Subcutaneous abdominal adipose tissue (tissue), 5 donors: ENCODE results near the gene RARG.

Source experiments
- H3K27ac ChIP-seq: one replicate; pipeline ENCODE4 v1.7.0; 2013; ENCODE audit warnings: low read depth, mild to moderate bottlenecking, inconsistent platforms, low read length, moderate library complexity
- H3K27me3 ChIP-seq, 5 donors: one replicate each; pipeline ENCODE4 v1.7.0; 2013; ENCODE audit warnings: low read length in 5 of 5, inconsistent platforms in 1 of 5; ENCODE audit not compliant: control insufficient read depth in 5 of 5, insufficient read depth in 4 of 5
- H3K36me3 ChIP-seq, 5 donors: one replicate each; pipeline ENCODE4 v1.7.0; 2013; ENCODE audit warnings: low read length in 5 of 5; ENCODE audit not compliant: control insufficient read depth in 5 of 5, insufficient read depth in 5 of 5
- H3K4me1 ChIP-seq, 5 donors: one replicate each; pipeline ENCODE4 v1.7.0; 2013; ENCODE audit warnings: low read length in 5 of 5, mild to moderate bottlenecking in 3 of 5, moderate library complexity in 1 of 5; ENCODE audit not compliant: control insufficient read depth in 5 of 5, insufficient read depth in 5 of 5
- H3K4me3 ChIP-seq, 5 donors: one replicate each; pipeline ENCODE4 v1.7.0; 2013; ENCODE audit warnings: low read length in 5 of 5, low read depth in 1 of 5
- H3K9ac ChIP-seq, 5 donors: one replicate each; pipeline ENCODE4 v1.7.0; 2013; ENCODE audit warnings: low read length in 5 of 5, mild to moderate bottlenecking in 4 of 5, moderate library complexity in 3 of 5
- H3K9me3 ChIP-seq, 5 donors: one replicate each; pipeline ENCODE4 v1.7.0; 2013; ENCODE audit warnings: low read length in 5 of 5; ENCODE audit not compliant: control insufficient read depth in 5 of 5
- donor health status: healthy.
- donor health status: healthy.
- donor health status: healthy.
- donor health status: healthy.
- donor health status: healthy.

RARG gene

DNA sequence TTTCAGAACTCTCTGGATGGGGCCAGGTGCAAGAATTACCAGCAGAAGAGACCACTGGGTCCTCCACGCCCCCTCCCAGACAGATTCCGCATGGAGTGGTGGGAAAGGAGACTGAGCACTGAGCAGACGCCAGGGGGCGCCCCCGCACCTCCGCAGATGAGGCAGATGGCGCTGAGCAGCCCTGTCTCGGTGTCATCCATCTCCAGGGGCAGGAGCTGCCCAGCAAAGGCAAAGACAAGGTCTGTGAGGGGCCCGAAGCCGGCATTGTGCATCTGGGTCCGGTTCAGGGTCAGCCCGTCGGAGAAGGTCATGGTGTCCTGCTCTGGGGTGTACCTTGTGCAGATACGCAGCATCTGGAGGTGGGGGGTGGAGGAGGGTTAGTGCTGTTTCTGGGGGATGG is 18.7 kb downstream of the RARG start:
- Histone ChIP-seq H3K36me3 (peaks cover 3 to 57% (median 53%) of the 10 kb centered on the region in 5 donors), H3K27me3 (no peaks in the 10 kb centered on the region), H3K4me3 (no peak overlapping the region), H3K4me1 (peaks cover 17 to 67% (median 62%) of the 10 kb centered on the region in 5 donors), H3K9ac (no peak overlapping the region), H3K9me3 (no peaks in the 10 kb centered on the region), H3K27ac (no peak overlapping the region)

DNA sequence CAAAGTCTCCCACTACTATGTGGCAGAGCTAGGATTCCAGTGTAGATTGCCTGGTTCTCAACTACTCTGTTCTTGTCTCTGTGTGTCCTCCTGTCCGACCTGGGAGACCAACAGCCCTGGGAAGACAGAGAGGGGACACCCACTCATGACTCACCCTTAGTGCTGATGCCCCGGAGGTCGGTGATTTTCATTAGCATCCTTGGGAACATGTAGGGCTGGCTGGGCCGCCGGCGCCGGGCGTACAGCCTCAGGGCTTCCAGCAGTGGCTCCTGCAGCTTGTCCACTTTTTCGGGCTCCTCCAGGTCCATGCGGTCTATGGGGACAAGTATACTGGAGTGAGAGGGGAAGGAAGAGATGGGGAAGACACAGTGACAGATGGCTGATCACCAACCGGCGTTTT is 19.1 kb downstream of the RARG start:
- H3K4me3 ChIP-seq, result no peak overlapping the region
- no peak overlapping the region for H3K9ac ChIP-seq

GRCh38 chr12:53211476-53212381 is 20.3 kb downstream of the RARG start:
- Histone ChIP-seq H3K36me3 (peaks cover 3 to 57% (median 53%) of the 10 kb centered on the region in 5 donors), H3K9ac (no peak overlapping the region), H3K27ac (no peak overlapping the region), H3K4me1 (peaks cover 14 to 58% (median 52%) of the 10 kb centered on the region in 5 donors), H3K27me3 (no peaks in the 10 kb centered on the region), H3K4me3 (no peak overlapping the region), H3K9me3 (no peaks in the 10 kb centered on the region)

More for the DNA sequence above, 19.1 kb downstream of the RARG start:
- peaks cover 3 to 57% (median 53%) of the 10 kb centered on the region in 5 donors for H3K36me3 ChIP-seq
- no peaks in the 10 kb centered on the region for H3K27me3 ChIP-seq
- no peak overlapping the region for H3K27ac ChIP-seq
- no peaks in the 10 kb centered on the region for H3K9me3 ChIP-seq
- peaks cover 16 to 65% (median 61%) of the 10 kb centered on the region in 5 donors for H3K4me1 ChIP-seq

- Histone ChIP-seq H3K36me3 (peaks cover 3 to 57% (median 53%) of the 10 kb centered on the region in 5 donors), H3K4me1 (peaks cover 7 to 58% (median 50%) of the 10 kb centered on the region in 5 donors), H3K27ac (no peak overlapping the region), H3K9me3 (no peaks in the 10 kb centered on the region), H3K9ac (no peak overlapping the region), H3K27me3 (no peaks in the 10 kb centered on the region), H3K4me3 (no peak overlapping the region)
These were observed 21.2 kb downstream of the RARG start for GRCh38 chr12:53210843-53211242.

GRCh38 chr12:53208877-53209463 is 23.0 kb downstream of the RARG start:
- H3K27me3 ChIP-seq, result no peaks in the 10 kb centered on the region
- H3K9ac ChIP-seq, result peak overlapping the region in 3 of 5 donors; percentile 14 to 59 (median 53)
- no peak overlapping the region for H3K27ac ChIP-seq
- peak overlapping the region in 4 of 5 donors; percentile 6 to 54 (median 32) for H3K4me3 ChIP-seq
- peaks cover 0 to 43% (median 36%) of the 10 kb centered on the region in 5 donors for H3K4me1 ChIP-seq
- H3K9me3 ChIP-seq, result no peaks in the 10 kb centered on the region
- peaks cover 3 to 38% (median 35%) of the 10 kb centered on the region in 5 donors for H3K36me3 ChIP-seq

DNA sequence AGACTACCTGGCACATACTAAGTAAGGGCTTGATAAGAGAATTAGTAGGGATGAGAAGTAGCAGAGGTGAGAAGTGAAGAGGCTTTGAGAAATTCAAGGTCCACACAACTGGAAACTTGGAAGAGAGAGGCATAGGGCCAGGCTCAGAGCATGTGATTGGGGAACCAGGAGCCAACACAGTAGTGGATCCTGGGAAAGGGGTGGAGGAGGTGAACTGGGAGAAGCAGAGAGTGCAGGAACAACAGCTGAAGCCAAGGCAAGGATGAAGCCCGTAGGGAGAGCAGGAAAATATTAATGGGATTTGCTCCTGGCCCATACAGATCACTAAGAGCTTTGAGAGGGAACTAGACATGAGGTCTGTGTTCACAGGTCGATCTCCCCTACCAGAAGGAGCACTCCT is 23.6 kb downstream of the RARG start:
- no peaks in the 10 kb centered on the region for H3K27me3 ChIP-seq
- H3K9me3 ChIP-seq, result no peaks in the 10 kb centered on the region
- H3K9ac ChIP-seq, result no peak overlapping the region
- H3K27ac ChIP-seq, result no peak overlapping the region
- peaks cover 0 to 37% (median 31%) of the 10 kb centered on the region in 5 donors for H3K4me1 ChIP-seq
- peak overlapping the region in 1 of 5 donors; percentile 54 for H3K4me3 ChIP-seq
- H3K36me3 ChIP-seq, result peaks cover 3 to 33% (median 31%) of the 10 kb centered on the region in 5 donors

DNA sequence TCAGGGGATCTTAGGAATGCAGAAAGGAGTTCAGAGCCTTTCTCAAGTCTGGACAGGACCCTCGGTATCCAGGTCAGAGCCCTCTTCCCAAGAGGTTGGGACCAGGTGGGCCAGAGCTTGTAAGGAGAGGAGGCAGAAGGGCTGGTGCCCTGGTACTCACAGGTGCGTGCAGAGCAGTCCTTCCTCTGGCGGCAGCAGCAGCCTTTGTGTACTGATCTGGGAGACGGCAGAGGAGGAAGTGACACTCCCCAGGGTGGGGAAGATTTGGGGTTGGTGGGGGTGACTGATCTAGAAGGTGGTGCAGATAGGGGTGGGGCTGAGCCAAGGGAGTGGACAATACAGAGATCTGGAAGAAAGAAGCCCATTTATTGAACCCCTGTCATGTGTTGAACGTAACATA is 25.0 kb downstream of the RARG start, which contains the start of gene ITGB7:
TSS of gene ITGB7 (minus strand) at position 210 of the 400 bp plus-strand sequence. CDS start 6,808 bp downstream, outside the sequence.
- no peaks in the 10 kb centered on the region for H3K9me3 ChIP-seq
- no peaks in the 10 kb centered on the region for H3K27me3 ChIP-seq
- peak within 1 kb of the TSS in 1 of 5 donors; percentile 32 for H3K9ac ChIP-seq
- peak within 1 kb of the TSS in 1 of 5 donors; percentile 19 for H3K4me3 ChIP-seq
- no peak within 1 kb of the TSS for H3K27ac ChIP-seq
- peaks cover 0 to 32% (median 26%) of the 10 kb centered on the region in 5 donors for H3K4me1 ChIP-seq
- peaks cover under 1 to 20% (median 20%) of the 10 kb centered on the region in 5 donors for H3K36me3 ChIP-seq

DNA sequence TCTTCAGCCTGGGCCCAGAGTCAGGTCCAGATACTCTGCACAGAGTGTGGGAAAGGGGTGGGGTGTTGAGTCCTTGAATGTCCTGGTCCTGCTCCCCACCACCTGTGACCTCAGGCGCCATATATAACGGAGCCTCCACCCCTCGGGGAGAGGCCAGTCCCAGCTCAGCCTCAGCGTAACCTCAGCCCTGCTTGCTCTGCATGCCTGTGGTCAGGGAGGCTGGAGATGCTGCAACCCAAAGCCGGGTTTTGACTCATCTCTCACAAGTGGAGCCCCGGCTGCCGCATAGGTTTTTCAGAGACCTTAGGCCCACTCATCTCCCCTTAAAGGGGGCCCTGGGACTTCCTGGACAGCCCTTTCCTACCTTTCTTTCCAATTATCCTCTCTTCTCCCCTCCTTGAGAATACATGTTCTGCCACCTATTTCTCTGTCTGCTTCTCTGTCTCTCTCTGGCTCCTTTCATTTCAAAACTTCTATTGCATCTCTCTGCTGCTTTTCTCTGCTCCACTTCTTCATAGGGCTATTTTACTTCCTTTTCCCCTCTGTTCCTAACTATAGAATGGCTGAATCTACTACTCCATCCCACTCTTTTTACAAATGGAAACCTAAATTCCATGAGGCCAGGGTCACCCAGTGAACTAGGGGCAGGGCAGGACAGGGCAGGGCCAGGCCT is 26.1 kb downstream of the RARG start:
- no peaks in the 10 kb centered on the region for H3K27me3 ChIP-seq
- peak overlapping the region in 1 of 5 donors; percentile 32 for H3K9ac ChIP-seq
- H3K9me3 ChIP-seq, result no peaks in the 10 kb centered on the region
- peaks cover 0 to 9% (median 9%) of the 10 kb centered on the region in 5 donors for H3K36me3 ChIP-seq
- no peak overlapping the region for H3K4me3 ChIP-seq
- no peak overlapping the region for H3K27ac ChIP-seq
- peaks cover 0 to 36% (median 28%) of the 10 kb centered on the region in 5 donors for H3K4me1 ChIP-seq

GRCh38 chr12:53204351-53204750 is 27.7 kb downstream of the RARG start:
- Histone ChIP-seq H3K4me3 (no peak overlapping the region), H3K36me3 (no peaks in the 10 kb centered on the region), H3K4me1 (peaks cover 0 to 44% (median 30%) of the 10 kb centered on the region in 5 donors), H3K27me3 (no peaks in the 10 kb centered on the region), H3K9ac (no peak overlapping the region), H3K27ac (no peak overlapping the region), H3K9me3 (no peaks in the 10 kb centered on the region)
